WTC11 (cell line): ENCODE measurements around the gene CPNE2. TPM values are rescaled to one million over a fixed set of nuclear protein-coding genes. Genes with fewer than 3 reads are reported as not detected.

Source experiments
- ATAC-seq: fragments of 200-7000 bp; cut with Tn5 transposase; 2 replicates; pipeline ENCODE4 v1.10.0; 2021; ENCODE audit warnings: mild to moderate bottlenecking, moderate library complexity
- CTCF ChIA-PET: fragments of 300-600 bp; sonication (Branson Sonifier 250); formaldehyde crosslinking; loops from one replicate; lab custom pipeline; 2021; ENCODE audit warnings: antibody characterized with exemption; lab: Charles Lee
- POLR2A ChIA-PET: fragments of 350-600 bp; sonication (Branson Sonifier 250); formaldehyde crosslinking; loops from one replicate; lab custom pipeline; 2021; ENCODE audit warnings: antibody characterized with exemption; lab: Charles Lee
- DNase-seq: peaks from one replicate; pipeline ENCODE4 v3.0.0; 2021; ENCODE audit warnings: low spot score
- H3K27ac Mint-ChIP-seq: 2 replicates; pipeline ENCODE4 v1.8.0; 2021; ENCODE audit warnings: mixed read lengths
- H3K27me3 Mint-ChIP-seq: 2 replicates; pipeline ENCODE4 v1.8.0; 2021; ENCODE audit warnings: low read depth, mild to moderate bottlenecking, moderate library complexity, mixed read lengths
- H3K36me3 Mint-ChIP-seq: 2 replicates; pipeline ENCODE4 v1.8.0; 2021; ENCODE audit warnings: mixed read lengths
- H3K4me1 Mint-ChIP-seq: 2 replicates; pipeline ENCODE4 v1.8.0; 2022; ENCODE audit warnings: mixed read lengths
- H3K4me3 Mint-ChIP-seq: 2 replicates; pipeline ENCODE4 v1.8.0; 2021; ENCODE audit warnings: mild to moderate bottlenecking, moderate library complexity, mixed read lengths
- H3K9me3 Mint-ChIP-seq: 2 replicates; pipeline ENCODE4 v1.8.0; 2021; ENCODE audit warnings: mixed read lengths
- CBFB ChIP-seq: sonication (generic); formaldehyde crosslinking; IDR thresholded peaks from 2 replicates; pipeline ENCODE4 v1.8.1; 2022; ENCODE audit warnings: mild to moderate bottlenecking, low read depth, missing genetic modification reagents
- CREM ChIP-seq: sonication (generic); formaldehyde crosslinking; IDR thresholded peaks from 2 replicates; pipeline ENCODE4 v1.8.1; 2022; ENCODE audit warnings: mild to moderate bottlenecking, missing genetic modification reagents, moderate library complexity
- ERG ChIP-seq: fragments of 250-450 bp; sonication (Bioruptor Pico); IDR thresholded peaks from 2 replicates; pipeline ENCODE4 v1.8.0; 2021; ENCODE audit warnings: mild to moderate bottlenecking
- ESRRA ChIP-seq: sonication (generic); formaldehyde crosslinking; IDR thresholded peaks from 2 replicates; pipeline ENCODE4 v1.8.1; 2022; ENCODE audit warnings: mild to moderate bottlenecking, missing genetic modification reagents, borderline replicate concordance
- FOXK1 ChIP-seq: sonication (generic); formaldehyde crosslinking; IDR thresholded peaks from 2 replicates; pipeline ENCODE4 v1.8.0; 2022; ENCODE audit warnings: mild to moderate bottlenecking, moderate library complexity, missing genetic modification reagents
- FOXP4 ChIP-seq: sonication (generic); formaldehyde crosslinking; IDR thresholded peaks from 2 replicates; pipeline ENCODE4 v1.8.0; 2022; ENCODE audit warnings: mild to moderate bottlenecking, missing genetic modification reagents
- GRHL2 ChIP-seq: fragments of 250-450 bp; sonication (Bioruptor Pico); IDR thresholded peaks from 2 replicates; pipeline ENCODE4 v1.8.0; 2022; ENCODE audit warnings: mild to moderate bottlenecking, moderate library complexity; ENCODE audit not compliant: insufficient replicate concordance, severe bottlenecking
- MYBL2 ChIP-seq: sonication (generic); formaldehyde crosslinking; IDR thresholded peaks from 2 replicates; pipeline ENCODE4 v1.8.1; 2023; ENCODE audit warnings: mild to moderate bottlenecking, moderate library complexity, missing genetic modification reagents
- NFE2L1 ChIP-seq: sonication (generic); formaldehyde crosslinking; IDR thresholded peaks from 2 replicates; pipeline ENCODE4 v1.8.1; 2023; ENCODE audit warnings: missing genetic modification reagents
- PRRX2 ChIP-seq: fragments of 250-450 bp; sonication (Bioruptor Pico); IDR thresholded peaks from 2 replicates; pipeline ENCODE4 v1.8.0; 2021; ENCODE audit warnings: mild to moderate bottlenecking
- RELA ChIP-seq: sonication (generic); formaldehyde crosslinking; IDR thresholded peaks from 2 replicates; pipeline ENCODE4 v1.8.1; 2022; ENCODE audit warnings: missing genetic modification reagents, mild to moderate bottlenecking, borderline replicate concordance
- TEAD1 ChIP-seq: sonication (generic); formaldehyde crosslinking; IDR thresholded peaks from 2 replicates; pipeline ENCODE4 v1.8.0; 2022; ENCODE audit warnings: mild to moderate bottlenecking, missing genetic modification reagents
- USF1 ChIP-seq: sonication (generic); formaldehyde crosslinking; IDR thresholded peaks from 2 replicates; pipeline ENCODE4 v1.8.0; 2022; ENCODE audit warnings: mild to moderate bottlenecking, missing genetic modification reagents
- ZNF219 ChIP-seq: sonication (generic); formaldehyde crosslinking; IDR thresholded peaks from 2 replicates; pipeline ENCODE4 v1.8.0; 2023; ENCODE audit warnings: missing genetic modification reagents, mild to moderate bottlenecking, borderline replicate concordance
- ZNF671 ChIP-seq: fragments of 250-450 bp; sonication (Bioruptor Pico); IDR thresholded peaks from 2 replicates; pipeline ENCODE4 v1.8.0; 2021; ENCODE audit warnings: mild to moderate bottlenecking
- total RNA-seq: library from RNA; stranded (reverse); gene quantifications from 3 replicates; pipeline ENCODE4 v1.2.3, GENCODE V29; 2021
- TF ChIP-seq, protein P1 (sequence below): sonication (generic); formaldehyde crosslinking; IDR thresholded peaks from 2 replicates; pipeline ENCODE4 v1.8.1; 2023; ENCODE audit warnings: mild to moderate bottlenecking, missing genetic modification reagents, moderate library complexity
- TF ChIP-seq, protein P2 (sequence below): fragments of 250-450 bp; sonication (Bioruptor Pico); conservative IDR thresholded peaks from 2 replicates; pipeline ENCODE4 v1.9.0; 2021; ENCODE audit warnings: mild to moderate bottlenecking
- TF ChIP-seq, protein P3 (sequence below): fragments of 250-450 bp; sonication (Bioruptor Pico); IDR thresholded peaks from 2 replicates; pipeline ENCODE4 v1.9.0; 2021; ENCODE audit warnings: mild to moderate bottlenecking
- TF ChIP-seq, protein P4 (sequence below): sonication (generic); formaldehyde crosslinking; IDR thresholded peaks from 2 replicates; pipeline ENCODE4 v1.8.1; 2022; ENCODE audit warnings: low read depth, missing genetic modification reagents, borderline replicate concordance
- TF ChIP-seq, protein P5 (sequence below): sonication (generic); formaldehyde crosslinking; IDR thresholded peaks from 2 replicates; pipeline ENCODE4 v1.8.1; 2023; ENCODE audit warnings: mild to moderate bottlenecking, missing genetic modification reagents
- TF ChIP-seq, protein P6 (sequence below): sonication (generic); formaldehyde crosslinking; IDR thresholded peaks from 2 replicates; pipeline ENCODE4 v1.8.0; 2023; ENCODE audit warnings: missing genetic modification reagents

Gene CPNE2
- total RNA-seq, 1 experiment from 2014 or later, result 14.0 TPM

DNA sequence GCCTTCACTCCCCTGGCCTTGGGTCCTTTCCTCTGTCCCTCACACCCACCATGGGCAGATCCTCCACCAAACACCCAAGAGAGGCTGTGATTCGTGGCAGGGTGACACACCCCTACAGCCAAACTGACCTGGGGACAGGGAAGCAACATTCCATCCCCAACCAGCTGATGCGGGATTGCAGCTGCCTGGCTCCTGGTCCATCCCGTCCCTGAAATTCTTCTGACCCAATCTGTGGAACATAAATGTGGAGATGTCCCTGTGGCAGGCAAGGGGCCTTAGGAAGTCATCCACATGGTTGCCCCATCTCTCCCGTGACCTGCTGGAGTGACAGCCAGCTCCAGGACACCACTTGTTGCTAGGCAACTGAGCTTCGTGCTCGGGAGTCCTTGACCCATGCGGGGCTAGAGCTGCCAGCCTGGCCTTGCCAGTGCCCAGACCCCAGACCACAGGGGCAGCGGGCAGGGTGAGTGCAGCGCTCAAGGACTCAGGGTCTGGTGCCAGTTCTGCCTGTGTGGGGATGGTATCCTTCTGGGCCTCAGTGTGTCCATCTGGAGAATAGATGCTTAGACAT is 34.0 kb upstream of the CPNE2 start (continued):
- TF ChIP-seq USF1 (CRISPR knock-in tag) (no peak), ZNF671 (CRISPR knock-in tag) (no peak), MYBL2 (CRISPR knock-in tag) (no peak), FOXP4 (CRISPR knock-in tag) (no peak), CBFB (CRISPR knock-in tag) (no peak), NFE2L1 (no peak), RELA (CRISPR knock-in tag) (no peak)
- TF ChIP-seq, protein P1, sequence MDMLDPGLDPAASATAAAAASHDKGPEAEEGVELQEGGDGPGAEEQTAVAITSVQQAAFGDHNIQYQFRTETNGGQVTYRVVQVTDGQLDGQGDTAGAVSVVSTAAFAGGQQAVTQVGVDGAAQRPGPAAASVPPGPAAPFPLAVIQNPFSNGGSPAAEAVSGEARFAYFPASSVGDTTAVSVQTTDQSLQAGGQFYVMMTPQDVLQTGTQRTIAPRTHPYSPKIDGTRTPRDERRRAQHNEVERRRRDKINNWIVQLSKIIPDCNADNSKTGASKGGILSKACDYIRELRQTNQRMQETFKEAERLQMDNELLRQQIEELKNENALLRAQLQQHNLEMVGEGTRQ (CRISPR knock-in tag), result no peak
- TF ChIP-seq, protein P2, sequence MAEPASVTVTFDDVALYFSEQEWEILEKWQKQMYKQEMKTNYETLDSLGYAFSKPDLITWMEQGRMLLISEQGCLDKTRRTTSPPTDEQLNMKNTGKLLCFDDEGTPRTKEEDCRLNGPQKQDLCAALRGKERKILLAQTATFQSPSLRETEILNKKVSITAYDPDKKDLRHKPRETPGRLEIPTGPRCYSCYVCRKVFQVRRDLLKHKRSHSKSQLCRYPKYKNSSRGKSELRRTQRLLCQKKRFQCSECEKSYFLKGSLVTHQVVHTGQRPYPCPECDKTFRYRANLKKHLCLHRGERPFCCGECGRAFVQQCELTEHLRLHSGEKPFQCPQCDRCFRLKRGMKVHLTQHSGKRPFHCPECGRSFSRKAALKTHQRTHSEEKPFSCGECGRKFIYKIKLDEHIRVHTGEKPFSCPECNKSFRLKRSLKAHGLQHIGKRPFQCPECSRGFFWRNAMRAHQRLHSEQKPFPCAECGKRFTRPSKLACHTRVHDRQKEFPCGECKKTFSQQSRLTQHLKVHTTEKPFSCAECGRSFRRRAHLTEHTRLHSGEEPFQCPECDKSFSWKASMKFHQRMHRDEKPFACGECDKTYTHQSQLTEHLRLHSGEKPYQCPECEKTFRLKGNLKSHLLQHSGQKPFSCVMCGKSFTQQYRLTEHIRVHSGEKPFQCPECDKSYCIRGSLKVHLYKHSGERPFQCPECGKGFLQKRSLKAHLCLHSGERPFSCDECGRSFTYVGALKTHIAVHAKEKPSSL (CRISPR knock-in tag), result no peak
- TF ChIP-seq, protein P3, sequence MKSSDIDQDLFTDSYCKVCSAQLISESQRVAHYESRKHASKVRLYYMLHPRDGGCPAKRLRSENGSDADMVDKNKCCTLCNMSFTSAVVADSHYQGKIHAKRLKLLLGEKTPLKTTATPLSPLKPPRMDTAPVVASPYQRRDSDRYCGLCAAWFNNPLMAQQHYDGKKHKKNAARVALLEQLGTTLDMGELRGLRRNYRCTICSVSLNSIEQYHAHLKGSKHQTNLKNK, result no peak

DNA sequence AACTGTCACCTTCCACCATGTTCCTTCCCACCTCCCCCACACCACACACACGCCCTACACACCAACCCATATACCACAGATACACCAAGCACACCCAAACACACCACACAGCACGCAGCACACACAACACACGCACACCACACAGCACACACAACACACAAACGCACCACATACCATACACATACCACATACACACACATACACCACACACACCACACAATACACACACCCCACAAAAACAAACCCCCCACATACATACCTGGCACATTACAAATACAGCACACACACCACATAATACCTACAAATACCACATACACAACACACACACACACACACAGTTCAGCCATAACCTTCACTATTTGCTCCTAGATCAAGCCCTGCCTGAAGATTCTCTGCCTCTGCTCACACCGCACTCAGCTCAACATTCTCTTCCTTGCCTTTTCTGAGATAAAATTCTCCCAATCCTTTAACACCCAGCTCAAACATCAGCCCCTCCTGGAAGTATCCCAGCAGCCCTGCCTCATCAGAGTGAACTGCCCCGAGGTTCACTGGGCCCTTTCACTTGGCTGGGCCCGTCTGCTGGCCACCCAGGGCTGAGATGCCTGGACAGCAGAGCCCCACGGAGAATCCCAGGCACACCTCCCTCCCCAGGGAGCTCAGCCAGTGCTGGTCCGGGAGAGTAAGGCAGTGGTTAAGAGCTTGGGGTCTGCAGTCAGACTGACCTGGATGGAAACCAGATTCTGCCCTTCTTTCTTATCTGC is 31.9 kb upstream of the CPNE2 start:
- peaks cover 5% of the 10 kb centered on the region for H3K4me1 Mint-ChIP-seq
- no peaks in the 10 kb centered on the region for H3K27me3 Mint-ChIP-seq
- H3K36me3 Mint-ChIP-seq, result no peaks in the 10 kb centered on the region
- DNase-seq, result no peak
- H3K4me3 Mint-ChIP-seq, result no peak overlapping the region
- no peak for ATAC-seq
- no peaks in the 10 kb centered on the region for H3K9me3 Mint-ChIP-seq
- POLR2A ChIA-PET, result no interaction called here
- CTCF ChIA-PET, result interaction anchor here (0.8 to 1.9 kb wide), 4 partner anchors 24 to 96 kb away, joined by 3 to 8 read pairs (median 7); partner anchors contain the start of gene CPNE2
- H3K27ac Mint-ChIP-seq, result no peak overlapping the region
- TF ChIP-seq, protein P4, sequence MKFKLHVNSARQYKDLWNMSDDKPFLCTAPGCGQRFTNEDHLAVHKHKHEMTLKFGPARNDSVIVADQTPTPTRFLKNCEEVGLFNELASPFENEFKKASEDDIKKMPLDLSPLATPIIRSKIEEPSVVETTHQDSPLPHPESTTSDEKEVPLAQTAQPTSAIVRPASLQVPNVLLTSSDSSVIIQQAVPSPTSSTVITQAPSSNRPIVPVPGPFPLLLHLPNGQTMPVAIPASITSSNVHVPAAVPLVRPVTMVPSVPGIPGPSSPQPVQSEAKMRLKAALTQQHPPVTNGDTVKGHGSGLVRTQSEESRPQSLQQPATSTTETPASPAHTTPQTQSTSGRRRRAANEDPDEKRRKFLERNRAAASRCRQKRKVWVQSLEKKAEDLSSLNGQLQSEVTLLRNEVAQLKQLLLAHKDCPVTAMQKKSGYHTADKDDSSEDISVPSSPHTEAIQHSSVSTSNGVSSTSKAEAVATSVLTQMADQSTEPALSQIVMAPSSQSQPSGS (CRISPR knock-in tag), result no peak
- no peak for TF ChIP-seq ZNF219 (CRISPR knock-in tag)
- TF ChIP-seq FOXP4 (CRISPR knock-in tag), result no peak
- TF ChIP-seq, protein P5, sequence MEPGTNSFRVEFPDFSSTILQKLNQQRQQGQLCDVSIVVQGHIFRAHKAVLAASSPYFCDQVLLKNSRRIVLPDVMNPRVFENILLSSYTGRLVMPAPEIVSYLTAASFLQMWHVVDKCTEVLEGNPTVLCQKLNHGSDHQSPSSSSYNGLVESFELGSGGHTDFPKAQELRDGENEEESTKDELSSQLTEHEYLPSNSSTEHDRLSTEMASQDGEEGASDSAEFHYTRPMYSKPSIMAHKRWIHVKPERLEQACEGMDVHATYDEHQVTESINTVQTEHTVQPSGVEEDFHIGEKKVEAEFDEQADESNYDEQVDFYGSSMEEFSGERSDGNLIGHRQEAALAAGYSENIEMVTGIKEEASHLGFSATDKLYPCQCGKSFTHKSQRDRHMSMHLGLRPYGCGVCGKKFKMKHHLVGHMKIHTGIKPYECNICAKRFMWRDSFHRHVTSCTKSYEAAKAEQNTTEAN, result no peak
- TF ChIP-seq PRRX2 (CRISPR knock-in tag), result no peak
- no peak for TF ChIP-seq CREM (CRISPR knock-in tag)
- TF ChIP-seq CBFB (CRISPR knock-in tag), result no peak
- no peak for TF ChIP-seq ERG (CRISPR knock-in tag)
- TF ChIP-seq TEAD1 (CRISPR knock-in tag), result no peak
- TF ChIP-seq GRHL2, result no peak
- TF ChIP-seq ZNF671 (CRISPR knock-in tag), result no peak
- TF ChIP-seq, protein P6, sequence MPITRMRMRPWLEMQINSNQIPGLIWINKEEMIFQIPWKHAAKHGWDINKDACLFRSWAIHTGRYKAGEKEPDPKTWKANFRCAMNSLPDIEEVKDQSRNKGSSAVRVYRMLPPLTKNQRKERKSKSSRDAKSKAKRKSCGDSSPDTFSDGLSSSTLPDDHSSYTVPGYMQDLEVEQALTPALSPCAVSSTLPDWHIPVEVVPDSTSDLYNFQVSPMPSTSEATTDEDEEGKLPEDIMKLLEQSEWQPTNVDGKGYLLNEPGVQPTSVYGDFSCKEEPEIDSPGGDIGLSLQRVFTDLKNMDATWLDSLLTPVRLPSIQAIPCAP (CRISPR knock-in tag), result no peak
- no peak for TF ChIP-seq FOXK1 (CRISPR knock-in tag)
- TF ChIP-seq ESRRA (CRISPR knock-in tag), result no peak
